Fibroblast of the aortic adventitia (primary cell): ENCODE data around the gene HMGCS2. TPM values are rescaled to one million over a fixed set of nuclear protein-coding genes. Genes with fewer than 3 reads are reported as not detected.

Experiments used
- DNase-seq: peaks from one replicate; pipeline ENCODE4 v3.0.0-alpha.2; 2010; ENCODE audit warnings: low read depth
- H3K4me3 ChIP-seq: 2 replicates; pipeline ENCODE4 v1.5.1; 2011; ENCODE audit warnings: low read depth, mild to moderate bottlenecking, control low read depth, low read length, moderate library complexity
- total RNA-seq: library from RNA; depleted of rRNA; stranded (reverse); fragments of >200 nt; gene quantifications from 2 replicates; pipeline ENCODE4 v1.2.3, GENCODE V29; 2012; ENCODE audit warnings: low replicate concordance
- TF ChIP-seq, protein P1 (sequence below): IDR thresholded peaks from 2 replicates; pipeline ENCODE4 v1.5.1; 2011; ENCODE audit warnings: mild to moderate bottlenecking, low read length, control low read depth, inconsistent platforms; ENCODE audit not compliant: insufficient read depth

HMGCS2 gene
- total RNA-seq, 1 donor, result not detected

DNA sequence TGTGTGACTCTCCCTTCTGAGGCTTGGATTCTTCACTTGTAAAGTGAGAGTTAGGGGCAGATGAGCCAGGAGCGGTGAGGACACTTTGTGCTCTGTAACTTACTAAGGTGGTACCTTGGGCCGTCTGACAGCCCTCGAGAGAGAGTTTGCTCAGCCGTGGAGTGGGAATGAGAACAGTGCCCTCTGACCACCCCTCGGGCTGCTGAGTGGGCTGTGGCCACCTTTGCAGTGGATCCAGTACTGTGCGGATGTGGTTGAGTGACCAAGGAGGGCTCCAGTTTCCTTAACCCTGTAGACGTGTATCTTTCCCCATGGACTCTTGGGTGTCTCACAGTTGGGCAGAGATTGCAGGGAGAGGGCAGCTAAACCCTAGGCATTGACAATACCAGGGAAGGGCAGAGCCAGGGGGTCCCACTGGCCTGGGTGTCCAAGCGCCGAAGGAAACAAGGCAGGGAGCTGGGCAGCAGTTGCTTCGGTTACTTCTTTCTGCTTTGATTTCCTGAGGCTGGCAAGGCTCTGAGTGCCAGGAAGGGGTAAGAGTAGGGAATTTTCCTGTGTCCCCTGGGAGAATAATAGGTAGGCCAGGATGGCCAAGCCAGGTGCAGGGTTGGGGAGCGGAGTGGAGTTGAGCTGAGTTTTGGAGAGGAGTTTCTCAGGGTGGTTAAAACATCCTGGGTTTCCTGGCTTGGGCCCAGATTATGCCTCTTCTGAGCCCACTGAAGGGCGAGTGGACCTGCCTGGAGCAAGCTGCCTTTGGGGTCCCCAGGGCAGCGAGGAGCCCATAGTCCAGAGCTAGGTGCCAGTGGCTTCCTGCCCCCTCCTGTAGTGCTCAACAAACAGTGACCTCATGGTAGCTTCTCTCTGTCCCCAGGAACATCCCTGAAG is 27.6 kb downstream of the HMGCS2 start:
- TF ChIP-seq, protein P1, sequence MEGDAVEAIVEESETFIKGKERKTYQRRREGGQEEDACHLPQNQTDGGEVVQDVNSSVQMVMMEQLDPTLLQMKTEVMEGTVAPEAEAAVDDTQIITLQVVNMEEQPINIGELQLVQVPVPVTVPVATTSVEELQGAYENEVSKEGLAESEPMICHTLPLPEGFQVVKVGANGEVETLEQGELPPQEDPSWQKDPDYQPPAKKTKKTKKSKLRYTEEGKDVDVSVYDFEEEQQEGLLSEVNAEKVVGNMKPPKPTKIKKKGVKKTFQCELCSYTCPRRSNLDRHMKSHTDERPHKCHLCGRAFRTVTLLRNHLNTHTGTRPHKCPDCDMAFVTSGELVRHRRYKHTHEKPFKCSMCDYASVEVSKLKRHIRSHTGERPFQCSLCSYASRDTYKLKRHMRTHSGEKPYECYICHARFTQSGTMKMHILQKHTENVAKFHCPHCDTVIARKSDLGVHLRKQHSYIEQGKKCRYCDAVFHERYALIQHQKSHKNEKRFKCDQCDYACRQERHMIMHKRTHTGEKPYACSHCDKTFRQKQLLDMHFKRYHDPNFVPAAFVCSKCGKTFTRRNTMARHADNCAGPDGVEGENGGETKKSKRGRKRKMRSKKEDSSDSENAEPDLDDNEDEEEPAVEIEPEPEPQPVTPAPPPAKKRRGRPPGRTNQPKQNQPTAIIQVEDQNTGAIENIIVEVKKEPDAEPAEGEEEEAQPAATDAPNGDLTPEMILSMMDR, result no peak
- no peak for DNase-seq
- H3K4me3 ChIP-seq, result no peak overlapping the region

DNA sequence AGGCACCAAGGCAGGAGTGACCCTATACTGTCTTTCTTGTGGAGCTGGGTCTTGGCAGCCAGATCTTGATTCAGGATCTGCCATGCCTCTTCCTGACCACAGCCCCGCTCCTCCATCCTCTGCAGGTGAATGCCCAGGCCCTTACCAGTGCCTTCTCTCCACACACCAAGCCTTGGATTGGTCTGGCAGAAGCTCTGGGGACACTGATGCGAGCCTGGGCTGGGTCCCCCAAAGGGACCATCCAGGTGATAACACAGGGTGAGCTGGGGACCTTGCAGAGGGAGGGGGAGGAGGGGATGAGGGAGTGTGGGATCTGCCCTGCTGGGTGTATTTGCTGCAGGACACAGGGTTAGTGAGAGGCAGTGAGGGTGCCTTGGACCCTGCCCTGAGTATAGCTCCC is 28.4 kb downstream of the HMGCS2 start:
- no peak for DNase-seq
- TF ChIP-seq, protein P1, result no peak
- no peak overlapping the region for H3K4me3 ChIP-seq

DNA sequence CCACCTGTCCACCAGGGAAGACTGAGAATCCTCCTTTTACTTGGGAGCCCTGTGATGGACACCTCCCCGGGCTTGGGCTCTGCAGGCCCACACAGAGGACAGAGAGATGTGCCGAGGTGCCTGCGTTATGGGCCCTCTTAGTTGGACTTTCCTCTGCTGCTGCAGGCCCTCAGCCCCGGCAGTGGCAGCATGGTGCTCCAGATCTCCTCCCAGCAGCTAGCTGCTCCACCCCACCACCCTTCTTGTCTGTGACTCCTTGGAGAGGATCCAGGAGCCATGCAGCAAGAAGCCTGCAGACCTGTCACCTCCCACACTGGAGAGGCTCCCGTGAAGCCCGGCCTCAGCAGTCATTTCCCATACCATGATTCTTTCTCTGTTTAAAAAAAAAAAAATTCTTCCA is 29.6 kb downstream of the HMGCS2 start:
- H3K4me3 ChIP-seq, result no peak overlapping the region
- DNase-seq, result no peak
- TF ChIP-seq, protein P1, result no peak

DNA sequence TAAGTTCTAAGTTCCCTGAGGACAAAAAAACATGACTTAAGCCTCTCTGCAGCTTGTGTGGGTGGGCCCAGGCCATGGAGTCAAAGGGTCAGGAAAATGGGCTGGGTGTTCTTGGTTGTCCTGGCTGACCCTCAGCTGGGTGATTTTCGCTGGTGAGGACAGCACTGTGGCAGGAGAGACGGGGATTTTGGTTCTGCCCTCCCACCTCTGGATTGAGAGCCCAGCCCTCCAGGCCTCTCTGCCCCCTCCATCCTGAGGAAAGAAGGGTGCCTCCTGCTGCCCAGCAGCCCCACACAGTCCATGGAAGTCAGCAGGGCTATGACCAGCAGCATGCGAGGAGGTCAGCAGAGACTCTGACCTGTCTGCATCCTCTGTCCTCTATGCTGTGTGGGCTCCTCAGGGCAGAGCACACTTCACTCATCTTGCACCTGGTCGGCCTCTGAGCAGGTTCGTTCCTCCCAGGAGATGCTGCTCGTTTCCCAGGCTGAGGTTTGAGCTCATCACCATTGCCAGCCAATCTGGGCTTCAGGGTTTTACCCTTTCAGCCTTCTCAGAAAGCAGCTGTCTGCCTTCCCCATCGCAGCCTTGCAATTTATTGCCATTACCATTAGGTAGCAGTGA is 30.5 kb downstream of the HMGCS2 start:
- DNase-seq, result no peak
- H3K4me3 ChIP-seq, result no peak overlapping the region
- TF ChIP-seq, protein P1, result no peak

DNA sequence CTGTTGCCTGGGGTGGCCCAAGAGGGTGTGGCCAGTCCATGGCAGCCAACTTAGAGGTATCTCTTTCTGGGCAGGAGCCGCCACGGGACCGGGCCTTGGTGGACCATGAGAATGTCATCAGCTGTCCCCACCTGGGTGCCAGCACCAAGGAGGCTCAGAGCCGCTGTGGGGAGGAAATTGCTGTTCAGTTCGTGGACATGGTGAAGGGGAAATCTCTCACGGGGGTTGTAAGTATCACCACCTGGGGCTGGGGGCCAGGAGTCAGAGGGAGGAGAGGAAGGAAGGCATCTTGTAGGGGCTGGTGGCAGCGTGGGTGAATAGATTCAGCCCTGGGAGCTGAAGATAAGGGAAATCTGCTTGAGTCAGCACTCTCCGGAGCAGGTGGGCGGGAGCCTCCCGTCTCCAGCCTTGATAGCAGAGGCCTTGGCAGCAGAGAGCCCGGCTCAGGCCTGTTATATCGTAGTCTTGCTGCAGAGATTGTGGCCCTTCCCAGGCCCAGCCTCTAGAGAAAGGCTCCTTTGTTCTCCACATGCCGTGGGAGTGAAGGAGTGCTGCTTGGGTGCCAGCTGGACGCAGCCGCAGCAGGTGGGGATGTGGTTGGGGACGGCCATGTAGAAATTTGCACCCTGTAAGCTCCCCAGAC is 31.5 kb downstream of the HMGCS2 start:
- TF ChIP-seq, protein P1, result no peak
- peak; percentile 24 for DNase-seq
- H3K4me3 ChIP-seq, result no peak overlapping the region

DNA sequence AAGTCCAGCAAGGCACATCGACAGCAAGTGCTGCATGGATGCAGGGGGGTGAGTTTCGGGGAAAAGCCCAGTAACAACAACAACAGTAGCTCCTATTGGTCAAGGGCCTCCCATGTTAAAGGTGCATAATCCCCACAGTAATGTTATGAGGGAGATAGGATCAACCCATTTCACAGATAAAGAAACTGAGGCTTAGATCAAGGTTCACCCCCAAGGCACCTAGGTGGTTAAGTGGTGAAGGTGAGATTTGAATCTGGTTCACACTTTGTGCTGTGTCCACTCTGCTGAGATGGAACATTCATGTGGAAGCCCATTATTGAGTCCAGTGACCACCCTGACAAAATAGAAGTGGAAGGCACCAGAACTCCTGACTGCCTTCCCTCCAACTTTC is 32.1 kb downstream of the HMGCS2 start:
- no peak for DNase-seq
- TF ChIP-seq, protein P1, result no peak

More for the DNA sequence above, 32.1 kb downstream of the HMGCS2 start:
- no peak overlapping the region for H3K4me3 ChIP-seq
